Naive thymus-derived CD8-positive, alpha-beta T cell (primary cell): ENCODE data around the gene ARHGAP6. TPM values are rescaled to one million over a fixed set of nuclear protein-coding genes. Genes with fewer than 3 reads are reported as not detected.
"Not testable (repeated sequence)": the region's sequence is repeated elsewhere in the genome, so short reads cannot be mapped to it uniquely, and the experiment has no call there.

Source experiments
- ATAC-seq, 2 donors: fragments of 150-1000 bp; cut with Tn5 transposase in 1 of 2; sonication (Bioruptor Pico), chemical (Tn5 transposase) in 1 of 2; 1 replicate in 1 of 2; 2 replicates in 1 of 2; pipeline ENCODE4 v1.10.0; 2021; ENCODE audit warnings: mild to moderate bottlenecking in 2 of 2, moderate library complexity in 2 of 2
- POLR2A ChIA-PET: fragments of 350-600 bp; sonication (Branson Sonifier 250); formaldehyde crosslinking; loops from one replicate; lab custom pipeline; 2021; ENCODE audit warnings: antibody characterized with exemption; lab: Charles Lee
- DNase-seq, 10 donors: peaks; one replicate each; pipeline versions ENCODE4 v3.0.0 to v3.0.0-alpha.2; 2020 to 2022
- H3K27ac Mint-ChIP-seq, 10 donors: one replicate each; pipeline ENCODE4 v1.8.0; 2020 to 2022; ENCODE audit warnings: mild to moderate bottlenecking in 10 of 10, mixed read lengths in 10 of 10, moderate library complexity in 4 of 10, inconsistent platforms in 1 of 10
- H3K27me3 Mint-ChIP-seq, 5 donors: one replicate each; pipeline ENCODE4 v1.8.0; 2021 to 2022; ENCODE audit warnings: mixed read lengths in 5 of 5
- H3K36me3 Mint-ChIP-seq, 3 donors: one replicate each; pipeline ENCODE4 v1.8.0; 2020 to 2022; ENCODE audit warnings: mixed read lengths in 3 of 3, mild to moderate bottlenecking in 2 of 3, inconsistent platforms in 1 of 3
- H3K4me1 Mint-ChIP-seq, 4 donors: one replicate each; pipeline ENCODE4 v1.8.0; 2021 to 2022; ENCODE audit warnings: mixed read lengths in 4 of 4
- H3K4me3 Mint-ChIP-seq, 10 donors: one replicate each; pipeline ENCODE4 v1.8.0; 2020 to 2022; ENCODE audit warnings: mild to moderate bottlenecking in 10 of 10, mixed read lengths in 10 of 10, moderate library complexity in 6 of 10, inconsistent platforms in 1 of 10
- H3K9me3 Mint-ChIP-seq, 9 donors: one replicate each; pipeline ENCODE4 v1.8.0; 2020 to 2022; ENCODE audit warnings: mixed read lengths in 9 of 9, mild to moderate bottlenecking in 3 of 9, inconsistent platforms in 1 of 9, moderate library complexity in 1 of 9
- polyA plus RNA-seq, 3 donors: library from polyadenylated mRNA; unstranded; fragments of 300-500 nt; fragmentation: Illumina TruSeq; gene quantifications; one replicate each; pipeline ENCODE4 v1.2.3, GENCODE V29; 2021
- total RNA-seq, 8 experiments: library from RNA in 2 of 8; stranded (reverse) in 2 of 8; gene quantifications; one replicate each; pipeline ENCODE4 v1.2.3 and lab custom pipeline; 2021 to 2026

The ARHGAP6 gene
- total and polyA plus RNA-seq, 5 experiments from 2014 or later = 0.22 TPM; not detected in 4

DNA sequence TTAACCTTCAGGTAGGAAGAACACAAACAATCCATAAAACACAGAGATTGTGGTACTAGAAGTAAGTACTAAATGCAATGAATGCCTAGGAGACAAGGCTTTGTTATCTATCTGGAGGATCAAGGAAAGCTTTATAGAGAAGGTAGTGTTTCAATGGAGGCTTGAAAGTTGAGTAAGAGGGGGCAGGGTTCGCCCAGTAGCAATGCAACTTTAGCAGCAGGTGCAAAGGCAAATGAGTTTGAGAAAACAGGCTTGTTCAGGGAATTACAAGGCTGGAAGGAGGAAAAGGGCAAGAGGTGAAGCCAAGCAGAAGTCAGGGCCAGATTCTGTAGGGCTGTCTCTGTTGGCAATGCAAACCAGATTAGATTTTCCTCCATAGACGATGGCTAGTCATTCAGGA is 408.0 kb downstream of the ARHGAP6 start:
- no peak for ATAC-seq
- no peak overlapping the region for H3K27ac Mint-ChIP-seq
- H3K27me3 Mint-ChIP-seq = peaks cover 0 to 9% (median 0%) of the 10 kb centered on the region in 5 donors
- H3K36me3 Mint-ChIP-seq = no peaks in the 10 kb centered on the region
- peaks cover 0 to 9% (median 0%) of the 10 kb centered on the region in 9 donors for H3K9me3 Mint-ChIP-seq
- POLR2A ChIA-PET = no interaction called here
- H3K4me3 Mint-ChIP-seq = no peak overlapping the region
- H3K4me1 Mint-ChIP-seq = no peaks in the 10 kb centered on the region
- no peak for DNase-seq

DNA sequence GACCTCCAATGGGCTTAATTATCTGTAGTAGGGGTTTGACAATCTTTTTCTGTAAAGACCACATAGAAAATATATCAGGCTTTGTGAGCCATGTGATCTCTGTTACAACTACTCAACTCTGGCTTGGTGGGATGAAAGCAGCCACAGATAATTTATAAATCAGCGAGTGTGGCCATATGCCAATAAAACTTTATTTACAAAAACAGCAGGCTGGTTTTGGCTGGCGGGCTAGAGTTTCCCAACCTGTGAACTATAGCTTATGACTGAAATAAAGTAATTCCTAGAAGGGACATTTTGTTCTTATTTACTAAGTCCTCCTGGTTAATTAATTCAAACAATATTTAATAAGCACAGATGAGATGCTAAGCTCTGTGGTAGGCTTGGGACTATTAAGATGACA is 408.4 kb downstream of the ARHGAP6 start:
- Mint-ChIP-seq H3K9me3 (peaks cover 0 to 9% (median 0%) of the 10 kb centered on the region in 9 donors), H3K4me3 (no peak overlapping the region), H3K27ac (no peak overlapping the region), H3K27me3 (peaks cover 0 to 9% (median 0%) of the 10 kb centered on the region in 5 donors), H3K4me1 (no peaks in the 10 kb centered on the region), H3K36me3 (no peaks in the 10 kb centered on the region)
- no peak for DNase-seq
- ATAC-seq = no peak
- POLR2A ChIA-PET = no interaction called here

DNA sequence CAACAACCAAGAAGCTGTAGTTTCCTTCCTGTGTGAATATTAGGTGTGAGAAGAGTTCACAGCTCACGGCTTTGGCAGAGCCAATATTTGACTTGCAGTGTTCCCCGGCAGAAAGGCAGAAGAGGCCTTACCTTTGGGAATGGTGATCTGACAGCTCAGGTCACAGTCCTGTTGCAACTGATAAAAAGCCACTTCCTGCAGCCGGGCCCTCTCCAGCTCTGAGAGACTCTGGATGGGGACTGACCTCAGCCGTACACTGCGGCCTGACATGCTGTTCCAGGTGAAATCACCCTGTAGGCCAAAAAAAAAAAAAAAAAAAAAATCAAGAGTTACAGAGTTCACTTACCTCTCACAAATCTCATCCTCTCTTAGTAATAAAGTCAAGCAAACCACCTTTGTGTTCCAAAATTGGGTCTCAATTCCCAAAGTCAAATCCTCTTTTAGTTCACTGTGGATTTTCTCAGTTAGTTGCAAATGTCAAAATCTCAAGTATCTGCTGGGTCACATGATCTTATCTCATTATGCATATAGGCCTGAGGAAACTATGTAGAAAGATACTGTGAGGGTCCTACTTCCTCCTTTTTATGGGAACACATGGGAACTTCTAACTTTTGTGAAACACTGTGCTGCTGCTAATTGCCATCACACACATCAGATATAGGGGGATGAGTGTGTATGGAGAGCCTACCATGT is 411.2 kb downstream of the ARHGAP6 start:
- H3K9me3 Mint-ChIP-seq = peaks cover 0 to 5% (median 0%) of the 10 kb centered on the region in 9 donors
- no peaks in the 10 kb centered on the region for H3K36me3 Mint-ChIP-seq
- no peak overlapping the region for H3K27ac Mint-ChIP-seq
- DNase-seq (no peak), ATAC-seq (no peak)
- no peak overlapping the region for H3K4me3 Mint-ChIP-seq
- POLR2A ChIA-PET = no interaction called here
- no peaks in the 10 kb centered on the region for H3K4me1 Mint-ChIP-seq
- peaks cover 0 to 9% (median 0%) of the 10 kb centered on the region in 5 donors for H3K27me3 Mint-ChIP-seq

DNA sequence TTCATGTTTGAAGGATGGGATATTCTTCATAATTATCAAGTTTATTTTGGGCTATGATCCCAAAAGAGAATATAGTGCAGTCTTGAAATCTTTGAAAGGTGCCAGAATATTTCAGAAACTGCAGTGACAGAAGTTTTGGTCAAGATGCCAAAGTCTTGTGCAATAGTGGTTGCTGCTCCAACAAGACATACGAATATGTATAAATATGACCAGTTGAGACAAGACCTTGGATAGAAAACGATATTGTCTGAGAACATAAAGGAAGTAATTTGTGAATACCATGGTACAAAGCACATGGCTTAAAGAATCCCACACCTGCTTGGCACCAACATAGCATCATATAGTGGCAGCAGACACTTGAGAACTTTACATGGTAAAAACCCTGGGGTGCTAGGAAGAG is 421.1 kb downstream of the ARHGAP6 start:
- H3K27me3 Mint-ChIP-seq = peaks cover 0 to 5% (median 0%) of the 10 kb centered on the region in 5 donors
- no peak for ATAC-seq
- no peak for DNase-seq
- H3K9me3 Mint-ChIP-seq = peaks cover 0 to 6% (median 0%) of the 10 kb centered on the region in 9 donors
- H3K4me3 Mint-ChIP-seq = no peak overlapping the region
- H3K36me3 Mint-ChIP-seq = no peaks in the 10 kb centered on the region
- no peaks in the 10 kb centered on the region for H3K4me1 Mint-ChIP-seq
- H3K27ac Mint-ChIP-seq = no peak overlapping the region
- POLR2A ChIA-PET = no interaction called here

DNA sequence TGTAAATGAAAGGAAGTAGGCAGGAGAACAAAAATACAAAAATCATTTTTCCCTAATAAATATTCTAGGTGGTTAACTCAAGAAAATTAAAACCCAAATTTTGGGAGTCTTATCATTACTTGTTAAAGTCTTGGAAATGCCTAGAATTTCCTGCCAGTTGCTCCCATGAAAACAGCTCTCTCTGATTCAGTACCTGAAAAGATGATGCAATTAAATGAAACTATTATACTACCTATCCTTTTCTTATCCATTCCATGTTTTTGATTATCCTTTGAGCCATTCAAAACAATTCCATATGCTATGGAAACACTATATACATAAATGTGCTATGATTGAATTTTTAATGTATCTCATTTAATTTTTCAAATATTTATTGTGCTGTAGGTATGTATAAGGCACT is 423.0 kb downstream of the ARHGAP6 start:
- Mint-ChIP-seq H3K4me1 (no peaks in the 10 kb centered on the region), H3K9me3 (peaks cover 0 to 6% (median 0%) of the 10 kb centered on the region in 9 donors), H3K36me3 (no peaks in the 10 kb centered on the region), H3K27me3 (peaks cover 0 to 5% (median 0%) of the 10 kb centered on the region in 5 donors), H3K27ac (no peak overlapping the region), H3K4me3 (no peak overlapping the region)
- no peak for ATAC-seq
- DNase-seq = no peak
- POLR2A ChIA-PET = no interaction called here

DNA sequence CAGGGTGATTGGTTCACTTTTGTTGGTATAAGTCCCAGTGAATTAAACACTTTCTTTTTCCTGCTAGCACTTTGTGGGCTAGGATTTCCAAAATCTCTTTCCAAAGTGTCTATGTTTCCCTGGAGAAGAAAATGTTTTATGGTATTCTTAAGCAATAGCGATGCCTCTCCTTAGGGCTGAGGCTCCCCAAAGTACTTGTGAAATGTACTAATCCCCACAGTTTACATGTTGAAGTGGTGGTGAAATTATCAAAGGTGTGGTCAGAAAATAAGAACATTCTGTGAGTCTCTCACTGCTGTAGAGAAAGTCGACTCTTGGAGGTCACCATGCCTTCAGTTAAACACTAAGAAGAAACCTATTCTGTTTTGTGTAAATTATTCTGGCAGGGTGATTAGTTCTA is 424.0 kb downstream of the ARHGAP6 start:
- ATAC-seq (no peak), DNase-seq (no peak)
- H3K9me3 Mint-ChIP-seq = peaks cover 0 to 6% (median 0%) of the 10 kb centered on the region in 9 donors
- H3K27ac Mint-ChIP-seq = no peak overlapping the region
- no peak overlapping the region for H3K4me3 Mint-ChIP-seq
- no peaks in the 10 kb centered on the region for H3K36me3 Mint-ChIP-seq
- POLR2A ChIA-PET = no interaction called here
- peaks cover 0 to 5% (median 0%) of the 10 kb centered on the region in 5 donors for H3K27me3 Mint-ChIP-seq
- no peaks in the 10 kb centered on the region for H3K4me1 Mint-ChIP-seq

DNA sequence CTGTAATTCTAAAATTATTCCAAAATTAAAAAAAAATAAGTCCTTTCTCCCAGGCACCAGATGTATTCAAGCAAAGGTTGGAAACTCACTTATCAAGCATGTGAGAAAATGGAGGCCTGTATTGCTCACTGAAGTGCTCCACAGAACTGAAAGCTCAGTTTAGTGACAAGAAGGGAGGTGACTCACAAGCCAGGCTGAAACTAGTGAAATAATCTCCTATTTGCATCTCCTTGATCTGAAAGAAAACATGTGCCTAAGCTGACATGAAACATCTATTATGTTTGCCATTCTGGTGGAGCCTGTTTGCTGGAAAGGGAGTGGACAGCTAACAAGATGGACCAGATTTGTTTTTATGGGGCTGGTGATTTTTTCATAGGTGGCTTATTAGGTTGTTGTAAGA is 426.5 kb downstream of the ARHGAP6 start:
- H3K27me3 Mint-ChIP-seq = peaks cover 0 to 2% (median 0%) of the 10 kb centered on the region in 5 donors
- ATAC-seq (no peak), DNase-seq (no peak)
- H3K9me3 Mint-ChIP-seq = peaks cover 0 to 6% (median 0%) of the 10 kb centered on the region in 9 donors
- H3K27ac Mint-ChIP-seq = no peak overlapping the region
- no peak overlapping the region for H3K4me3 Mint-ChIP-seq
- H3K4me1 Mint-ChIP-seq = no peaks in the 10 kb centered on the region
- POLR2A ChIA-PET = no interaction called here
- no peaks in the 10 kb centered on the region for H3K36me3 Mint-ChIP-seq

DNA sequence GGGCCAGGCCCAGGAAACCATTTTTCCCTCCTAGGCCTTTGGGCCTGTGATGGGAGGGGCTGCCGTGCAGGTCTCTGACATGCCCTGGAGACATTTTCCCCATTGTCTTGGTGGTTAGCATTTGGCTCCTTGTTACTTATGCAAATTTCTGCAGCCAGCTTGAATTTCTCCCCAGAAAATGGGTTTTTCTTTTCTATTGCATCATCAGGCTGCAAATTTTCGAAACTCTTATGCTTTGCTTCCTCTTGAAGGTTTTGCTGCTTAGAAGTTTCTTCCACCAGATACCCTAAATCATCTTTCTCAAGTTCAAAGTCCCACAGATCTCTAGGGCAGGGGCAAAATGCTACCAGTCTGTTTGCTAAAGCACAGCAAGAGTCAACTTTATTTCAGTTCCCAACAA is 430.3 kb downstream of the ARHGAP6 start:
- H3K9me3 Mint-ChIP-seq, H3K27me3 Mint-ChIP-seq, H3K27ac Mint-ChIP-seq, DNase-seq, H3K36me3 Mint-ChIP-seq, H3K4me1 Mint-ChIP-seq, H3K4me3 Mint-ChIP-seq, POLR2A ChIA-PET, ATAC-seq: not testable (repeated sequence)

DNA sequence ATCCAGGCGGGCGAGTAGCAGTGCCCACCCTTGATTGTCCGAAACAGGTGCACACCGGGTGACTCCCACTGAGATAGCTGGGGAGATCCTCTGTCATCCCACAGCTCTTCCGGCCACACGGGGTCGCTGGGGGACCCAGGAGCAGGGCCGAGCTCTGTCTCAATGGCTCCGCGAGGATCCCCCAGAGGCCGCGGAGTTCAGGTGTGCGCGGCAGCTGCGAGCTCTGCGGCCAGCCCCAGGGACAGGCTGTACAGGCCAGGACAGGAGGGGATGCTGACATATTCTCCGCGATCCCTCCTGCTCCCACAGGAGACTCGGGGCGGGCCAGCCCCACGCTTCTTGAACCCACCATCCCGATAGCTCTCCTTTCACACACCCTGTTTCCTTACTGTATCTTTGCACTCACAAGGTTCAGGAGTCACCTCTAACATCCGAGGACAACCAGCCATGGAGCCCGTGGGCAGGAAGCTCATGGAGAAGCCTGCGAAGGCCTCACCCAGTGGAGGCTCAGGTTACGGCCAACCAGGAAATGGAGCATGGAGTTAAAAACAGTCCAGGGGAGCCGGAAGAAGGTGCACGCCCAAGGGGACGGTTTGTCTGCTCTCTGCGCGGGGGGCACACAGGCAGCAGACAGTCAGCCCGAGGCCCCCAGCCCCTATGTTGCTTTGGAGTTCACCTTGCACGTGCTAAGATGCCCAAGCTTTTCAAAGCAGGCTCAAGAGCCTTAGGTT is 450.4 kb downstream of the ARHGAP6 start:
- DNase-seq (no peak), ATAC-seq (no peak)
- POLR2A ChIA-PET = no interaction called here
- no peaks in the 10 kb centered on the region for H3K4me1 Mint-ChIP-seq
- peaks cover 0 to 1% (median 0%) of the 10 kb centered on the region in 5 donors for H3K27me3 Mint-ChIP-seq
- H3K36me3 Mint-ChIP-seq = no peaks in the 10 kb centered on the region
- peaks cover 0 to 34% (median 5%) of the 10 kb centered on the region in 9 donors for H3K9me3 Mint-ChIP-seq
- H3K27ac Mint-ChIP-seq = no peak overlapping the region
- no peak overlapping the region for H3K4me3 Mint-ChIP-seq

DNA sequence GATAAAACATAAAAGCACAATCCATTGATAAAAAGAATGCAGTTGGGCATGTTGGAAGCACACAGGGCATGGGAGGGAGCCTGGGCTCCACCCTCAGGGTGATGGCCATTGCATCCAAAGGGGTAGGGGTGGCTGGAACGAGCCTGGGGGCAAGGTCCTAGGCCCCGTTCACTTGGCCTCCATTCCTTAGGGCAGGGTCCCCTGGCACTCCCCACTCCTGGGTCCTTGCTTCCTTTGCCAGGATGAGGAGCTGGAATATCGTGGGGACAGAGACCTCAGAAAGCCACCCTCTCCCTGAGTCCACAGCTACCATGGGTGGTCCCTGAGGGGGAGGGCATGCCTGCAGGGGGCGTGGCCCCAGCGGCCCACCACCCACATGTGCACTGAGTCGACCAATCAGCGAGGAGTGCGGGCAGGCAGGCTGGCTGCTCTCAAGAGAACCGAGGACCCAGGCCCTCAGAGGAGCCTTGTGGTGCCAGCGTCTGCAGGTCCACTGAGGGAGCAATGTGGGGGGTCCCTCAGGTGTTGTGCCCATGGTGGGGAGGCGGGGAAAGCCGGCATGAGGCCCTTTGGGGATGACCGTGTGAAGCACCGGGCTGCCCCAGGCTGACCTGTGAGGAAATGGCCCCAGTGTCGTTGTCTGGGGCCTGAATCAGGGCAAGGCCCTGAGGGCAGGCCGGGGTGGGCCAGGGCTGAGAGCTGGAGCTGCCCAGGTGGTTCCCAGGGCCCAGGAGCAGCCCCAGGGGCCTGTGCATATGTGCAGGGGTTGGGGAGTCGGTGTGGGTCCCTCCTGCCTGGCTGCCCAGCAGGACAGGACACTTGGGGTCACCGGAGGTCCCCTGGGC is 451.2 kb downstream of the ARHGAP6 start:
- no peak overlapping the region for H3K4me3 Mint-ChIP-seq
- H3K36me3 Mint-ChIP-seq = no peaks in the 10 kb centered on the region
- H3K9me3 Mint-ChIP-seq = peaks cover 0 to 34% (median 5%) of the 10 kb centered on the region in 9 donors
- DNase-seq (no peak), ATAC-seq (no peak)
- POLR2A ChIA-PET = no interaction called here
- no peak overlapping the region for H3K27ac Mint-ChIP-seq
- peaks cover 0 to 1% (median 0%) of the 10 kb centered on the region in 5 donors for H3K27me3 Mint-ChIP-seq
- no peaks in the 10 kb centered on the region for H3K4me1 Mint-ChIP-seq

DNA sequence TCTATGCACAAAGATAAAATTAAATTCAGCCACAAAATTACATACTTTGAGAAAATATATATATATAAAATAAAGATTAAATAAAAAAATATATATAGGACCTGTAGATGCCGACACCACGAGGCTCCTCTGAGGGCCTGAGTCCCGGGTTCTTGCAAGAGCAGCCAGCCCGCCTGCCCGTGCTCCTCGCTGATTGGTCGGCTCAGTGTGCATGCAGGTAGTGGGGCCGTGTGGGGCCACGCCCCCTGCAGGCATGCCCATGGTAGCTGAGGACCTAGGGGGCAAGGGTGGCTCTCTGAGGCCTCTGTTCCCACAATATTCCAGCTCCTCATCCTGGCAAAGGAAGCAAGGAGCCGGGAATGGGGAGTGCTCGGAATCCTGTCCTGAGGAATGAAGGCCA is 453.0 kb downstream of the ARHGAP6 start:
- H3K36me3 Mint-ChIP-seq = no peaks in the 10 kb centered on the region
- no peak overlapping the region for H3K4me3 Mint-ChIP-seq
- no peak overlapping the region for H3K27ac Mint-ChIP-seq
- H3K27me3 Mint-ChIP-seq = peaks cover 0 to 1% (median 0%) of the 10 kb centered on the region in 5 donors
- H3K9me3 Mint-ChIP-seq = peaks cover 0 to 25% (median 5%) of the 10 kb centered on the region in 9 donors
- POLR2A ChIA-PET = no interaction called here
- no peak for ATAC-seq
- H3K4me1 Mint-ChIP-seq = no peaks in the 10 kb centered on the region
- DNase-seq = no peak

DNA sequence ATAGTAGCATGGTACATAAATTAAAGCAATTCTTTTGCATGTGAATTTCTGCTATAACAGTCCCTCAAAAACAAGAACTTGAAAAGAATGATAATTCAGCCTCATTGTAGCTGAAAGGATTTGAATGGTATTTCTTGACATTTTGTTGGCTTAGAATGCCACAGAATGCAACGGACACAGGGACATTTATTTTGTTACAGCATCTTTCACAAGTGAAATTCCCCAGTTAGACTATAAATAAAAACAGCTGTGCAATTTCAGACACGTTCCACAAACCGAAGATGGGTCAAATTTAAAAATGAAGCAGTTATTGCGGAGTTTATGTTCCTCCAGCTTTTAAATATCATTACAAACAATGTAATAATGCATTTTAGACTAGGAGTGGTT is 455.3 kb downstream of the ARHGAP6 start:
- ATAC-seq (no peak), DNase-seq (no peak)
- Mint-ChIP-seq H3K36me3 (no peaks in the 10 kb centered on the region), H3K4me1 (no peaks in the 10 kb centered on the region), H3K9me3 (peaks cover 0 to 5% (median 0%) of the 10 kb centered on the region in 9 donors), H3K27ac (no peak overlapping the region), H3K4me3 (no peak overlapping the region), H3K27me3 (peaks cover 0 to 1% (median 0%) of the 10 kb centered on the region in 5 donors)
- POLR2A ChIA-PET = no interaction called here
